Stimulated activated CD8-positive, alpha-beta memory T cell treated with anti-CD3 and anti-CD28 coated beads, Interleukin-4, amount 100 ng/mL, for 1 hour (primary cell): Measurements from ENCODE around the gene RBM28.

Source experiments
- DNase-seq, 2 donors: peaks; one replicate each; pipeline ENCODE4 v3.0.0-alpha.2; 2020; ENCODE audit warnings: low read depth in 2 of 2, low spot score in 1 of 2

The RBM28 gene, protein sequence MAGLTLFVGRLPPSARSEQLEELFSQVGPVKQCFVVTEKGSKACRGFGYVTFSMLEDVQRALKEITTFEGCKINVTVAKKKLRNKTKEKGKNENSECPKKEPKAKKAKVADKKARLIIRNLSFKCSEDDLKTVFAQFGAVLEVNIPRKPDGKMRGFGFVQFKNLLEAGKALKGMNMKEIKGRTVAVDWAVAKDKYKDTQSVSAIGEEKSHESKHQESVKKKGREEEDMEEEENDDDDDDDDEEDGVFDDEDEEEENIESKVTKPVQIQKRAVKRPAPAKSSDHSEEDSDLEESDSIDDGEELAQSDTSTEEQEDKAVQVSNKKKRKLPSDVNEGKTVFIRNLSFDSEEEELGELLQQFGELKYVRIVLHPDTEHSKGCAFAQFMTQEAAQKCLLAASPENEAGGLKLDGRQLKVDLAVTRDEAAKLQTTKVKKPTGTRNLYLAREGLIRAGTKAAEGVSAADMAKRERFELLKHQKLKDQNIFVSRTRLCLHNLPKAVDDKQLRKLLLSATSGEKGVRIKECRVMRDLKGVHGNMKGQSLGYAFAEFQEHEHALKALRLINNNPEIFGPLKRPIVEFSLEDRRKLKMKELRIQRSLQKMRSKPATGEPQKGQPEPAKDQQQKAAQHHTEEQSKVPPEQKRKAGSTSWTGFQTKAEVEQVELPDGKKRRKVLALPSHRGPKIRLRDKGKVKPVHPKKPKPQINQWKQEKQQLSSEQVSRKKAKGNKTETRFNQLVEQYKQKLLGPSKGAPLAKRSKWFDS

DNA sequence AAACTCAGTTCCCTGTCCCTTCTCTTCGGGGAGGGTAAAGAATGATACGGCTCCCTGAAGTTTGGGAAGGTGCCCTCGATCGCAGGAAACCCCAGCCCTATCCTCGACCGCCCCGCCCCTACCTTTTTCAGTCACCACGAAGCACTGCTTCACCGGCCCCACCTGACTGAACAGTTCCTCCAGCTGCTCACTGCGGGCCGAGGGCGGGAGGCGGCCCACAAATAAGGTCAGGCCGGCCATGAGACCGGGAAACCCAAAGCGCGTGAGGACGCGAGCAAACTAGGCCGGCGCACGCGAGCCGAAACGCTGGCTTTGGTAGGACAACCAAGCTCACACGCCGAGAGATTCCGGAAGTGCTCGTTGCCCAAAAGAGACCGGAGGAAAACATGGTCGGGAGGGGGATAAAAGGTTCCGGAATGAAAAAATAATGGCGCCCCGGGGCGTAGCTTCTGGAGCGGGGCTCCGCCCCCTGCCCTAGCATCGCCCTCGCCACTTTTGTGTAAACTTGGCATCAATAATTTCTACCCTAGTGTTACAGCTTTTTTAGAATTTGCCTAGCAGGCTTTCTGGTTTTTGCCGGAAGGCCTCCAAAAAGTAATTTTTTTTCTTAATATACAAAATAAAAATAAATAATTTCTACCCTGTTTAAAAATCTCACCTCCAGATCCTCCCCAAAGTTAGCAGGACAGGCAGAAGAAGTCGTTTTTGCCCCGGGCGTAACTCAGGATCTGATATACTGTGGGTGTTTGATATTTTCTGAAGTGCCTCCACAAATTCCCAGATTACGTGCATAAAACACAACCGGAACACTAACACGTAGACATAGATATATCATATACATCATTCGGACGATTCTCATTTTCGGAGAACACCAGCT, at the start of gene RBM28:
RBM28 (minus strand) TSS at position 355 of the 877 bp plus-strand sequence; CDS start at position 240, 115 bp downstream.
- DNase-seq = peak; percentile 47 to 68

DNA sequence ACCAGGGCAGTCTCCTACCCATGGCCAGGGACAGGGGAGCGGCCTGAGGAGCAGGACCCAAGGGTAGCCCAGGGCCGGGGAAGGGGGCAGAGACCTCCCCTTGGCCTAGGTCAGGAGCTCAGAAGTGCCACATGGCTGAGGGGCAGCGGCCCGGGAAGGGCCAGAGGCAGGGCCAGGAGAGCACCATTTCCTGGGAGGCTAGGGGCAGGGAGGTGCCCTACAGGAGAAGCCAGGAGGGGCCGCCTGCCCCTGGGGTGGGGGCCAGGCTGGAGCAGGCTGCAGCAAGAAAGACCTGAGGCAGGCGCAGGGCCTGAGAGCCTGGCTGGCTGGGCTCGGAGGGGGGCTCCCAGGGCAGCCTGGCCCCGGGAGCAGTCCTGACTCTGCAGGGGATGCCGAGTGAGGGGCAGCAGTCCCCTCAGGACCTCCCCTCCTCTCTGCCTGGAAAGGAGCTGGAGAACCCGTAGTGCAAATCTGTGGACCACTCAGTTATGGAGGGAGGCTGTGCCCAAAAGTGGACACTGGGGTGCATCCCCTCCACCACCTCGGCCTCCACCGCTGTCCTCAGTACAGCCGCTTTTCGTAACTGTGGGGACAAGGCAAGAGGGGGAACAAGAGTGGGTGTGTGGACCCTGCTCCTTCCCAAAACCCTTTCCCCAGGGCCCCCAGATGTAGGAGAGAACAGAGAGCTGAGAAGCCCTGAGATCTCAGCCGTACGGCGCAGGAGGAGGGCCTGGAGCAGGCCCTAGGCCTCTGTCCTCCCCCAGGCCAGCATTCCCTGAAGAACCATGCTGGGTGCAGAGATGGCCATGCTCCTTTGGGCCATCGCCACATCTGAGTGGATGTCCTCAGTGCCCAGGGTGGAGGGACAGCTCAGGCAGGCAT, 49.0 kb upstream of the RBM28 start:
- DNase-seq = no peak

DNA sequence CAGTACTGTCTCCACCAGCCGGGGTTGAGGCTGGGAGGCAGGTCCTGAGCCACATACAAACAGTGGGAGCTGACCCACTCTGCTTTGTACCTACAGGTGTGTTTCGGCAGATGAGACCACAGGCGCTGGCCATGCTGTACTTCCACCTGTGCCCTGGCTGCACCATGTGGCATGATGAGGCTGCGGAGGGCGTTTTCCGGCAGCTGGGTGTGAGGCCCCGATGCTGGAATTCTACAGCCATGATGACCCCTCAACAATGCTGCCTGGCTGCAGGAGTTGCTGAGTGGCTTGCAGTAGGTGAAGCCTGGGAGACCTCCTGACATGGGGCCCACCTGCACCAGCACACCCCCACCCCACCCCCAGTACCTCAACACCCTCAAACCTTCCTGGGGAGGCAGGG, 48.1 kb upstream of the RBM28 start:
- DNase-seq = no peak

DNA sequence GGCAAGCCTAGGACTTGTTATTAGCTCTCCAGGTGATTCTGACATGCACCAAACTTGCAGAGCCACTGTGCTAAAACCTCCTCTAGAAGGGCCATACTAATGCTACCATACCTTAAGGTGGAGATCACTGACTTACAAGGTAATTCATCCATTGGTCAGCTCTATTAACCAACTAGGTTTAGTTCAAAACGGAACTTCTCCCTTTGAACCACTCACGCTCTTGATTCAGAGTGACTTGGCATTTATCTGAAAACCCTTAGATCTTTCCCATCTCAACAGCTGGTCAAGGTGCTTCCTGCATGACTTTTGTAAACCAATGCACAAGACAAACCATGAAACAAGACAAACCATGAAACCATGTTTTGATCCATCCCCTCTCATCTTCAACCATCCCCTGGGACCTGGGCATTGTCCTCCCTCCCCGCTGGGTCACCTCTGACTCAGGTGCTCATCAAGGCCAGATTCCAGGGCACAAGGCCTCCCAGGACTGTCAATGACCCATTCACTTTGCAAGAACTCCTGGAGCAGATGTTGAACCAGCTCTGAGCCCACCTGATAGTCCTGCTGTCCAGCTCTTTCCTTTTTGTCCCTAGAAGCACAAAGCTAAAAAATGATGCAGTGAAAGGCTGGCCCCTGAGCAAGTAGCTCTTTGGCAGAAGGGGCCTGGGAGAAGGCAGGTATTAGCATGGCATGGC, 47.3 kb upstream of the RBM28 start:
- no peak for DNase-seq

DNA sequence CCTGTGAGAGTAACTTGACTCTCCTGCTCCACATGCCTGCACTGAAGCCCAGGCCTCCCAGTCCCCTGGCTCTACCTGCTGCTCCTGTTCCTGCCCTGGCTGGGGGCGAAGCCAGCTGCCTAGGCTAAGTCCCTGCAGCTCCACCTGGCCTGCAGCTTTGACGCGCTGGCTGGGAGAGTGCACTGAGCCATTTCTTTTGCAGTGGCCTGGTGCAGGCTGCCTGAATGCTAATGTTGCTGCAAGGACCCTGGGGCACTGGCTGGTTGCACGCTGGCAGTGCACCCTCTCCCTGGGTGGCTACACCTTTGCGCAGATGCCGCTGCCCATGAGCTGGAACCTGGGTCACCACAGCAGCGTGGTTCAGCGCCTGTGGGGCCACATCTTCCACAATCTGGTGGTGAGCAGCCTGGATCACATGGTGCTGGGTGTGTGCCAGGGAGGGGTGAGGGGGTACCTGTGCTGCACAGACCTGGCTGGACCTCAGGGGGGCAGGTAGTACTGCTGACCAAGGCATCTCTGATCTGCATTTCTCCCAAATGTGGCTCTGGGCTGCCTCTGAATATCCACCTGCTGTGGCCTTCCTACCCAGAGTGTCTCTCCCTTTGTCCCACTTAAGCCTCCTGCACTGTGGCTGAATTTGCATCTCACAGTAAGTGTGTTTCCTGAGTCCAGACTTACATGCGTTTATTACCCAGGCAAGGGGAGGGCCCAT, 46.1 kb upstream of the RBM28 start:
- DNase-seq = no peak

DNA sequence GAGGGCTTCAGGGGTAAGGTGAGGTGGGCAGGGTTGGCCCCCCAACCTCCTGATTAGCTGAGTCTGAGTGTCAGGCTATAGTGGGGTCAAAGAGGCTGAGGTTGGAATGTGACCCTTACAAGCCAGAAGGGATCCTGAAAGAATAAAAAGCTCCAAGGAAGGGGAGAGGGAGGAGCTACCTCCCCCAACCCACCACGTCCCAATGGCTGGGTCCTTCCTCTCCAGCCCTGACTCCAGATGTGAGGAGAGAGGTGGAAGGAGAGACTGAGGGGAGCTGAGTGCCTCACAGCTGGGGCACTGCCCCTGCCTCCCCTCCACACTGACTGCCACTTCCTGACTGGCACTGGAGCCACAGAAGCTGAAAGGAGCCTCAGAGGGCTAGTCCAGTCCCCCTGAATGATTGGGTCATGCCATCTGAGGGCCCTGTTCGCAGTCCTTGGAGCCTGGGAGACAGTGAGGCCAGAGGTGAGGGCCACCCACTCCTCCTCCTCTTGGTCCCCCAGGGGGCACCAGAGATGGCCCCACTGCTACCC, 45.4 kb upstream of the RBM28 start:
- DNase-seq = no peak

DNA sequence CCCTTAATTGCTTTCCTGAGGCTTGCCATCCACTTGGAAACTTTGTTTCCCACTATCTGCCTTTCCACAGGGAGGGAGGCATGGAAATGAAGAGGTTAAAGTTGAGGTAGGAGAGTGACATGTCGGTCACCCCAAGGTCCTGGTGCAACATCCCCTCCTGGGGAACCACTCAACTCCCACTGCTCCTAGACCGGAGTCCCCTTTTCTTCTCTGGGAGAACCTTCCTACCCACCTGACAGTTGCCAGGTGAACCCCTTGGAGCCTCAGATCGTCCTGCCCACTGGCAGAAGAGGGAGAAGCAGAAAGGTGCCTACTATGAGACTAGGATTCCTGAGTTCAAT, 44.4 kb upstream of the RBM28 start:
- no peak for DNase-seq

DNA sequence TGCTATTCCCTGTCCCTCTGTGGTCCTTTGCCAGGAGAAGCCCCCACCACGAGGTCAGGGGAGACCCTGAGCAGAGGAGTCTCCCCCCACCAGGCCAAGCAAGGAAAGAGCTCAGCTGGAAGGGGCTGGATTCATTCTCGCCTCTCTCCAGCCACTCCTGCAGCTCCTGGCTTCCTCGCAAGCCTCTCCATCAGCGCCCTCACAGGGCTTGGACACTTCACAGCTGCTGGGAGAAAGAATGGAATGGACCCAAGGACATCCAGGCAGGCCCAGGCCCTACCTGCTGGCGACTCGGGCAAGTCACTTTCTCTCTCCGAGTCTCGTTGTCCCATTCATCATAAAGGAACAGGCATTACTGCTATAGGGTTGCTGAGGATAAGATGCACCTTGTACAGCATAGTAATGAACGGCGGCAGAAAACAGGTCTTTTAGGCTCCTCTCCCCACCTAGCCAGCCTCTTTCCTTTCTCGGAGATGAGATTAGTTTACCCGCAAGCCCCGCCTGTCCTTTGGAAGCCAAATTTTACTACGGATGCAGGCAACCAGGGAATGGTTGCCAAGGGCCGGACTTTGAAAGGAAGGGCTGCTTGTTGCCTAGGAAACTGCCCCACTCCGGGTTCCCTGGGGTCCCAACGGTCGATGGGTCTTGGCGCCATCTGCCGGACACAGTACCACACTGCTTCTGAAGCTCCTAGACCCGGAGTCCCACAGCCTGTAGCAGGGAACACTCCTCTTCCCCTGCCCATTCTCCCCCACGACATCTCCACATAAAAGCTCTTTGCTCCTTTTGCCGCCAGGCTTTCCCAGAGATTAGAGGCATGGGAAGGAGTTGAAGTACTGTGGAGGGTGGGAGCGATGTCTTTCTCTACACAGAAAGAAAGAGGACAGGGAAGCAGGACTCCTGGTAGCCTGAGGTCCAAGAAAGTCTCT, 43.8 kb upstream of the RBM28 start:
- peak in 1 of 2 donors; percentile 40 for DNase-seq

DNA sequence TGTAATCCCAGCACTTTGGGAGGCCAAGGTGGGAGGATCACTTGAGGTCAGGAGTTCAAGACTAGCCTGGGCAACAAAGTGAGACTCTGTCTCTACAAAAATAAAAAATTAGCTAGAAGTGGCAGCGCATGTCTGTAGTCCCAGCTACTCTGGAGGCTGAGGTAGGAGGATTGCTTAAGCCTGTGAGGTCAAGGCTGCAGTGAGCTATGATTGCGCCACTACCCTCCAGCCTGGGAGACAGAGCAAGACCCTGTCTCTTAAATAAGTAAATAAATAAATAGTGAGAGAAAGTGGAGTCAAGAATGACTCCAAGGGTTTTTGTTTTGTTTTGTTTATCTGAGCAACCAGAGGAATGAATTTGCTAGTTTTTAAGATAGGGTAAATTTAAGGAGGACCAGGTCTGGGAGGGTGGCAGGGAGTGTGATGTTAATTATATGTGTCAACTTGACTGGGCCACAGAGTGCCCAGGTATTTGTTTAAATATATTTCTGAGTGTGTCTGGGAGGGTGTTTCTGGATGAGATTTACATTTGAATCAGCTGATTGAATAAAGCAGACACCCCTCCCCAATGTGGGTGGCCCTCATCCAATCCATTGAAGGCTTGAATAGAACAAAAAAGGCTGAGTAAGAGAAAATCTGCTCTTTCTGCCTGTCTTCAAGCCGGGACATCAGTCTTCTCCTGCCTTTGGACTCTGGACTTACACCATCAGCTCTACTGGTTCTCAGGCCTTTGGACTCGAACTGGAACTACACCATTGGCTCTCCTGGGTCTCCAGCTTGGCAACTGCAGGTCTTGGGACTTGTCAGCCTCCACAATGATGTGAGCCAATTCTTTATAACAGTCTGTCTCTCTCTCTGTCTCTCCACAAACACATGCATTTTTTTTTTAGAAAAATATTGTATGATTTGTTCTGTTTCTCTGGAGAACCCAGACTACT, 42.5 kb upstream of the RBM28 start:
- no peak for DNase-seq

DNA sequence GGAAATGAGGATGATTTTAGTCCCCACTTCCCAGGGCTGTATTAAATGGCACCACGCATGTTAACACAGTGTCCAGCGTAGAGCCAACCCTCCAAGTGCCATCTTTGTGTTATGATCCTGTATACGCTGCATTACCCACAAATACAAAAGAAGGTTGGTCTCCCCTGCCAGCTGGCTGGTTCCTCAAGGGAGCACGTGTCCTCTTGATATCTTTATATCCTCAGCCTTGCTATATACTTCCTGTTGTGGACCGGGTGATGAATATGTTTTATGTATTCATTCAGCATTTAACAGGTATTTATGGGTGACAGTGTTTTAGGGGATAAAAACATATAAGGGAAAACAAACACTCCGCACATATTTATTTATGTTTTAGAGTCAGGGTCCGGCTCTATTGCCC, 41.0 kb upstream of the RBM28 start:
- no peak for DNase-seq

DNA sequence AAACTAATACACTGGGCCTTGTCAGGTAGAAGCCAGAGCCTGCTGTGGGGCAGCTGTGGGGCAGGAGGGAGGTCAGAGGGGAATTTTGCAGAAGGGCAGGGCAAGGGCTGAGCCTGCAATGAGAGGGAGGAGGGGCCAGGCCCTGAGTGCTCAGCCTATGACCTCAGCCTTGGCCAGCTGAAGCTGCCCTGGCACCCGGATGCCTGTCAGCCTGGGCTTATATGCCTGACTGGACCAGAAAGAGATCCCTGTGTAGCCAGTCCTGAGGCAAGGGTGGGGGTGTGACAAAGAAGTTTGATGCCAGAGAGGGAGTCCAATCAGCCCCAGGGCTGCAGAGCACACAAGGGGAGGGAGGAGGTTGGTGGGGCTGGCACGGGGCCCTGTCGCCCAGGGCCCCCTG, 40.1 kb upstream of the RBM28 start:
- DNase-seq = no peak

DNA sequence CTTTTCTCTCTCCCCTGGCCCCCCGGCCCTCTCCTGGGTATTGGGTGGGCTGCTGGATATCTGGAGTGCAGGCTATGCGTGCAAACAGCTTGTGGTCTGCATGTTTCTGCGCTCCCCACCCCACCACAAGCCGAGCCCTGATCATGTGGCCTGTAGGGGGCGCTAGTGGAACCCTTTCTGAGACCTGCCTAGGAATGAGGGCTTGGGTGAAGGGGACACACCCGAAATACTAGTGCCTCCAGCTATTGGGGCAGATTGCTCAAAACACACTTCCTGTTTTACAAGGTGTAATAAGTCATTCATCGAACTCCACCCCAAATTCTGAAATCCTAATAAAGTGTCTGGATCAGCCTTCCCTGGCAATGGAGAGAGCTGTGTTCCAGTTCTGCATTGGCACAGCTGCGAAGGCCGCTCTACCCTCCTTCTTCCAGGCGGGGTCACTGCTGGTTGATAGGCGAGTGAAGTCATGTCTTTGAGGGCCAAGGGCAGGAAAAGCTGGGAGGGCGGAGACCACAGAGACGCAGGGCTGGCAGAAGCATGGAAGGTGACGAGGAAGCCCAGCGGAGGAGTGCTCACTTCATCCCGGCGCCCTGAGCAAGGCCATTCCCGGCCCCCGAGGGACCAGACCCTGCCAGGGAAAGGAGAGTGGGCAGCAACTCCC, 37.6 kb upstream of the RBM28 start:
- DNase-seq = no peak

DNA sequence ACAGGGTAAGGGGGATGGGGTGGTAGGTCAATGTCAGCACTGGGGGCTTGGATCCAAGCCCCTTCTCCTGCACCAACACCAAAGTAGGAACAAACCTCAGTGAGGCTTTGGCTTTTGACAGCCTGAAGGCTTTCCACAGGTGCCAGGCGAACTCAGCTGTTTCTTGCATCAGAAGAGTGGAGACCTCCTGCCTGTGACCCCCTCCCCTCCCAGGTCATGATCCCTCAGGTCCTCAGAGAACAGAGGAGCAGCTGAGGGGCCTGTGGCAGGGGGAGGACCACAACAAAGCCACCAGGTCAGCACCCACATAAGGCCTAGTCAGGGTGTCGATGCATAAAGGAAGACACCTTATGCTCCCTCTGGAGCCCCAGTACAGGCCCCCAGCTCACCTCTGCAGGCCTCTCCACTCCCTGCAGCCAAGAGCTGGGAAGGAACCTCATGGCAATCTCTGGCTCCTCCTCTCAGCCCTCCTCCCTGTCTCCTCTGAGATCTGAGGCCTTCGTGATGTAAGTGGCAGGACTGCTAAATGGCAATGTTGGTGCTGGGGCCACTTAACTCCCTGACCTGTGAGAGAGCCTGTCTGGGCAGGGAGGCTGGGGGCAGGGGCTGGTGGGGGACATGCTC, 36.9 kb upstream of the RBM28 start:
- no peak for DNase-seq

DNA sequence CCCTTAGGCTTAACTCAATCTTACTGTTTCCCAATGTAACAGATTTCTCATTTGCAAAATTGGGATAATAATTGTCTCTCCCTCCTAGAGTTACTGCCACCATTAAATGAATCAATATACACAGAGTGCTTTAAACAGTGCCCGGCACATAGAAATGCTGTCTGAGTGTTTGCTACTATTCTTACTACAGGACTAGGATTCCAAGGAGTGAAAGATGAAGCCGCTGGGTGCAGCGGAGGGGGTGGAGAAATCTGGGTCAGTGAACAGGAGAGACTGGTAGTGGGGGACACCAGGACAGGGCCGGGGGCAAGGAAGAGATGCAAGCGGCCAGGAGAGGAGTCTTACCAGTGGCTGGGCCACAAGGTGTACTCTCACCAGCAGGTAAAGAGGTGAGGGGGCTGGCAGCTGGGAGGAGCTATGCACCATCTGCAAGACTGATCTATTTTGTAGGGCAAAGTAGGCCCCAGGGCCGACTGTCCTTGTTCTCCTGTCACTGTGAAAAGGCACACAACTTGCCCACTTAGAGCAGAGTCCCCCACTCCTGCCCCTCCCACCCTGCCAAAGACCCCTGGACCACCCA, 36.3 kb upstream of the RBM28 start:
- DNase-seq = no peak

DNA sequence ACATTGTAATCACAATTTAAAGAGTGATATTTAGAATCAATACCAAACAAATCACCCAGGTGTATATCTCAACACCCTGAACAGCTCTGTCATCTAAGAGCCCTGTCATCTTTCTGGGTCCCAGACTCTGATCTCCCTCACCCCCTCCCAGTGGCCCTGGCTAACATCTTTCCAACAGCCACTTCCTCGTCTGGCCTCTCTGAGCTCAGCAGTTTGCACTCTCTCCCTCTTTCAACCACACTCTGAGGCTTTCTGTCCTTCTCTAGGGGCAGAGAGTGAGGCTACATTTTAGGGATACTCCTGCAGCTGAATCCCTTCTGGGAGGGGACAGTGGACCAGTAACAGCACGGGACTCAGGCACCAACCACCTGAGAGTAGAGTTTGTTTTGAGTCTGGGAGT, 34.9 kb upstream of the RBM28 start:
- DNase-seq = no peak

DNA sequence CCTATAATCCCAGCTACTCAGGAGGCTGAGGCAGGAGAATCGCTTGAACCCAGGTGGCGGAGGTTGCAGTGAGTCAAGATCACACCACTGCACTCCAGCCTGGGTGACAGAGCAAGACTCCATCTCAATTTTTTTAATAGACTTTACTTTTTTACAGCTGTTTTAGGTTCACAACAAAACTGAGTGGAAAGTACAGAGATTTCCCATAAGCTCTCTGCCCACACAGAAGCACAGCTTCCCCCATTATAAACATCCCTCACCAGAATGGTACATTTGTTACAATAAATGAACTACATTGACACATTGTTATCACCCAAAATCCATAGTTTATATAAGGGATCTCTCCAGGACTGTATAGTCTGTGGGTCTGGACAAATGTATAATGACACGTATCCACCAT, 32.4 kb upstream of the RBM28 start:
- no peak for DNase-seq
